ENCODE results near the gene JHY. TPM values are rescaled to one million over a fixed set of nuclear protein-coding genes. Genes with fewer than 3 reads are reported as not detected.
A peak's percentile ranks its signal among the peaks of the same experiment; 100 is the strongest.

The JHY gene
- total RNA-seq, 1 experiment from 2014 or later = 0.34 TPM

DNA sequence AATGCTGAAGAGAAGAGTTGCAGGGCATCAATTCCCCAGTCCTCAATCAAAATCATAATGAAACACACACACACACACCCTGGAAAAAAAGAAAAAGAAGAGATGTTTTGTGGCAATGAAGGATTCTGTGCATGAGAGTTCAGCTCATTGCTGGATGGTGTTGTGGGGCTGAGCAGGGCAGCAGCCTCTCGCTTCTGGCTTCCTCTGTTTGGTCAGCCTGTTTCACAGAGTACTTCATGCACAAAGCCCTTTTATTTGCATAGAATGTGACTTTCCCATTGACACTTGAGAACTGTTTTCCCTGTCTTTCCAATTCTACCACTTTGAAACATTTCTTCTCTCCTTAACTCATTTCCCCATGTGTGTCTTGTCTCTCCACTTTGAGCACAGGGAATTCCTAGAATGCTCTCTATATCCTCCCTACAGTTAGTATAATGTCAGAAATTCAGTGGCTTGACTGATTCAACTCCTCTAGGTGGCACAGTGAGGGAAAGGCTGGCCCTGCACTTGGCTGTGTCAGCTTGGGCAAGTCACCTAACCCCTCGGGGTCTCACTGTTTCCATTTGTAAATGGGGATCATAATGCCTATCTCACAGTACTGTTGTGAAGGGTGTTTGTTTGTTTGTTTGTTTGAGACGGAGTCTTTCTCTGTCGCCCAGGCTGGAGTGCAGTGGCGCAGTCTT is 124.4 kb downstream of the JHY start:
- Histone ChIP-seq H3K36me3 (ENCODE audit: control insufficient read depth, insufficient read depth, low read length) (no peaks in the 10 kb centered on the region), H3K9me3 (no peaks in the 10 kb centered on the region), H3K4me3 (ENCODE audit: low read depth, low read length) (no peak overlapping the region), H3K27me3 (replicated peaks; ENCODE audit: control insufficient read depth, insufficient read depth, low read length) (no peaks in the 10 kb centered on the region; the same call in 1 of the 2 replicates), H3K4me1 (peaks cover 8% of the 10 kb centered on the region)
- intact Hi-C loops (cut with micrococcal nuclease; ENCODE audit: unreplicated experiment) = no loop called here
- ChIA-PET CTCF (interaction anchor here (1.9 kb wide), 2 partner anchors 14 to 16 kb away, joined by 4 to 9 read pairs; no protein-coding TSS in a partner anchor), POLR2A (no interaction called here)
- BruUV-seq (replicated peaks) = no TSS peak
- no peaks in the 10 kb centered on the region for H3K9me3 Mint-ChIP-seq (ENCODE audit: unreplicated experiment)
- no peak overlapping the region for H3K27ac Mint-ChIP-seq (ENCODE audit: unreplicated experiment)
- no peak for DNase-seq
- no peak overlapping the region for H3K4me3 Mint-ChIP-seq (ENCODE audit: unreplicated experiment)
- H3K36me3 Mint-ChIP-seq (ENCODE audit: insufficient read depth, unreplicated experiment) = no peaks in the 10 kb centered on the region
- peaks cover 3% of the 10 kb centered on the region for H3K27me3 Mint-ChIP-seq (ENCODE audit: insufficient read depth, unreplicated experiment)
- peaks cover 7% of the 10 kb centered on the region for H3K4me1 Mint-ChIP-seq (ENCODE audit: low read depth, unreplicated experiment)
- TF ChIP-seq, protein P1, sequence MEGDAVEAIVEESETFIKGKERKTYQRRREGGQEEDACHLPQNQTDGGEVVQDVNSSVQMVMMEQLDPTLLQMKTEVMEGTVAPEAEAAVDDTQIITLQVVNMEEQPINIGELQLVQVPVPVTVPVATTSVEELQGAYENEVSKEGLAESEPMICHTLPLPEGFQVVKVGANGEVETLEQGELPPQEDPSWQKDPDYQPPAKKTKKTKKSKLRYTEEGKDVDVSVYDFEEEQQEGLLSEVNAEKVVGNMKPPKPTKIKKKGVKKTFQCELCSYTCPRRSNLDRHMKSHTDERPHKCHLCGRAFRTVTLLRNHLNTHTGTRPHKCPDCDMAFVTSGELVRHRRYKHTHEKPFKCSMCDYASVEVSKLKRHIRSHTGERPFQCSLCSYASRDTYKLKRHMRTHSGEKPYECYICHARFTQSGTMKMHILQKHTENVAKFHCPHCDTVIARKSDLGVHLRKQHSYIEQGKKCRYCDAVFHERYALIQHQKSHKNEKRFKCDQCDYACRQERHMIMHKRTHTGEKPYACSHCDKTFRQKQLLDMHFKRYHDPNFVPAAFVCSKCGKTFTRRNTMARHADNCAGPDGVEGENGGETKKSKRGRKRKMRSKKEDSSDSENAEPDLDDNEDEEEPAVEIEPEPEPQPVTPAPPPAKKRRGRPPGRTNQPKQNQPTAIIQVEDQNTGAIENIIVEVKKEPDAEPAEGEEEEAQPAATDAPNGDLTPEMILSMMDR (IDR thresholded peaks at IDR 0.05; ENCODE audit: insufficient read depth in 1 of 2, low read depth in 1 of 2, low read length in 1 of 2, severe bottlenecking in 1 of 2, unreplicated experiment in 1 of 2) = peak in 1 of 2 experiments; percentile 10

Other genes starting within 250 kb of the JHY start
- 21.5 and 22.0 TPM in 2 replicates for gene UBASH3B, start 227.0 kb upstream of the JHY start, total RNA-seq (2022)
- not detected in 2 replicates for gene CRTAM, start 44.3 kb upstream of the JHY start, total RNA-seq (2022)
- gene BSX, start 99.1 kb downstream of the JHY start, total RNA-seq (2022) = not detected in 2 replicates
- gene HSPA8, start 179.4 kb downstream of the JHY start, total RNA-seq (2022) = 1,923 and 2,051 TPM in 2 replicates

All from Caco-2 (cell line).